ENCODE measurements around the gene IER5L.
"Not testable (repeated sequence)": the region's sequence is repeated elsewhere in the genome, so short reads cannot be mapped to it uniquely, and the experiment has no call there.

IER5L gene

DNA sequence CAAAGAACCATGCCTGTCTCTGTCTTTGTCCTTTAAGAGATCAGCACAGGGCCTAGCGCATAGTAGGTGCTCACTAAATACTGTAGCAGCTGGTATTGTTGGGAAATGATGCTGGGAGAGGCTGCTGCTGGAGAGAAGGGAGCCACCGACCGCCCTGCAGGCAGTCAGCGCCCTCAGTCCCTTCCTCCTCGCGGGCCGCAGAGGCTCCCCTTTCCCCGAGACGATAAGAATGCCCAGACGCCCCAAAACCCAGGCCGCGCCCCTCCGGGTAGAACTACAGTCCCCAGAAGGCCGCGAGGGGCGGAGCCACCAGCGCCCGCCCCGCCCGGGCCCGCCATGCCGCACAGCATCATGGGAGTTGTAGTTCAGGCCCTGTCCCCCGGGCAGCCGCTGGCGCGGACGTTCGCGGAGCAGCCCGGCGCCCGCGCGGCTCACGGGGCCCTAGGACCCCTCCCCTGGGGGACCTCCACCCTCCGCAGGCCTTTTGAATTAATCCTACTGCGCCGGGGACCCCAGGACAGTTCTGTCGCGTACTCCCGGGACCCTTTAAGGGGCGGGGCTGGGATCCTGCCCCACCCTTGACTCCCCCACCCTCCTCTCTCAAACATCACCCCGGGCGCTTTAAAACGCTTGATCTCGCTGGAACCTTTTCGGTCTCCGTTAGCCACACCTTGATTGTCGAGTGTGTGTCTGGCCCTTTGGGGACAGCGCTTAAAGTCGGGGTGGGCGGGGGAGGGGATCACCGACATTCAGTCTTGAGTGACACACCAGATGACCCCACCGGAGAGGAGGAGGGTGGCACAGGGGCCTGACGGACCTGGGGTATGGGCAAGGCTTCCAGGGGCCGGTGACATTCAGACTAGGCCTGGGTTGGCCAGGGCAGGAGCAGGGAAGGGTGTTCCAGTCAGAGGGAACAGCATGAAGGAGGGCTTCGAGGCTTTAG, 24.8 kb upstream of the IER5L start:
- peak; percentile 66 to 79 for DNase-seq (ENCODE audit: low read depth in 2 of 2)

DNA sequence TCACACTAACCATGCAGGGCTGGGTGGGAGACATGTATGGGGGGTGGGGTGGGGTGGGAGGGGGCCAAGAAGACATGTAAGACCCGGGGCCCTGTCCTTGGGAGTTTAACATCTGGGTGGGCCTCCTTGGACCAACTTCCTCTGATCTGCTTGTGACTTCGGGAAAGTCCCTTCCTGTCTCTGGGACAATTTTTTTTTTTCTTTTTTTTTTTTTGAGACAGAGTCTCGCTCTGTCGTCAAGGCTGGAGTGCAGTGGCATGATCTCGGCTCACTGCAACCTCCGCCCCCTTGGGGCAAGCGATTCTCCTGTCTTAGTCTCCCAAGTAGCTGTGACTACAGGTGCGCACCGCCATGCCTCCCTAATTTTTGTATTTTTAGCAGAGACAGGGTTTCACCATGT, 23.8 kb upstream of the IER5L start:
- no peak for DNase-seq (ENCODE audit: low read depth in 2 of 2)

DNA sequence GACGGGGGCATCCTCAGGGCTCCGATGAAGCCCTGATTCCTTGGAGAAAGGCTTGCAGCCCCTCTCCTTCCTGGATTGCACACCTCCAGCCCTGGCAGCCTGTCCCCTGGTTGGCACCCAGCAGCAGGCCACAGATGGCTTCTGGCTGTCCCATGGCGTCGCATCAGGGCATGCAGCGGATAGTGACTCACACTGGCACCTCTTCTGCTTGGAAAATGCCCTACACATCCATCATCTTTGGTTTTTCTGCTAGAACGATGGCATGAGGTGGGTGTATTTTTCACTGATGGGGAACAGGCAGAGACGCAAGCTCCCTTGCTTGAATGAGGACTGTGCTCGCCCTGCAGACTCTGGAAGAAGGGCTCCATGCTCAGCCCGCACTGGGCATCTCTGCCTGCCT, 23.2 kb upstream of the IER5L start:
- DNase-seq (ENCODE audit: low read depth in 2 of 2), result no peak

DNA sequence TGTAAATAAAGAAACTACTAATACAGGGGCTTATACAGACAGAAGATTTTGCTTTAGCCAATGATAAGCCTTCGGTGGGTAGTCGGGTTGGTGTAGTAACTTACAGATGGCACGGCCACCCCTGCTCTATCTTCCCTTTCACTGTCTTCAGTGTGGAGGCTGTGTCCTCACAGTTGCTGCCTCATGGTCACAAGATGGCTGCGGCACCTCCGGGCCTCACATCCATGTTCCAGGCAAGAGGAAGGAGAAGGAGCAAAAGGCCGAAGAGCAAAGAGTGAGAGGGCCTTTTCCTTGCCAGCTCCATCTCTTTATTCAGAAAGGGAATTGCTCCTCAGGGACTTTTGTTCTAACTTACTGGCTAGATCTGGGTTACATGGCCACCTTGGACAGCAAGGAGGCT, 22.2 kb upstream of the IER5L start:
- DNase-seq (ENCODE audit: low read depth in 2 of 2), result no peak

DNA sequence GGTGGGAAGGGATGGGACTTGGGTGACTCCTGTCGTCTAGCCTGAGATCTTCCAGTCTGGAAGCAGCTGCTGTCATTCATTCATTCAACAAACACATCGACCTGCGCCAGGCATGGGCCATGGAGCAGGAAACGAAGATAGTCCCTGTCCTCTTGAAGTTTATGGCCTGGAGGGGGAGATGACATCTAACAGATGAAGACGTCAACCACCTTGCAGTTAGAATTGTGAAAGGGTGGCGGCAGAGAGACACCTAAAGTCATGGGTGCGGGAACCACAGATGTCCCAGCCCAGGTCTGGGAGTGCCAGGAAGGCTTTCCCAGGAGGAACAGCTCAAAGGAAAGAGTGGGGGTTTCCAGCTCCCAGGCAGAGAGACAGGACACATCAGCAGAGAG, 21.0 kb upstream of the IER5L start:
- DNase-seq (ENCODE audit: low read depth in 2 of 2), result no peak

DNA sequence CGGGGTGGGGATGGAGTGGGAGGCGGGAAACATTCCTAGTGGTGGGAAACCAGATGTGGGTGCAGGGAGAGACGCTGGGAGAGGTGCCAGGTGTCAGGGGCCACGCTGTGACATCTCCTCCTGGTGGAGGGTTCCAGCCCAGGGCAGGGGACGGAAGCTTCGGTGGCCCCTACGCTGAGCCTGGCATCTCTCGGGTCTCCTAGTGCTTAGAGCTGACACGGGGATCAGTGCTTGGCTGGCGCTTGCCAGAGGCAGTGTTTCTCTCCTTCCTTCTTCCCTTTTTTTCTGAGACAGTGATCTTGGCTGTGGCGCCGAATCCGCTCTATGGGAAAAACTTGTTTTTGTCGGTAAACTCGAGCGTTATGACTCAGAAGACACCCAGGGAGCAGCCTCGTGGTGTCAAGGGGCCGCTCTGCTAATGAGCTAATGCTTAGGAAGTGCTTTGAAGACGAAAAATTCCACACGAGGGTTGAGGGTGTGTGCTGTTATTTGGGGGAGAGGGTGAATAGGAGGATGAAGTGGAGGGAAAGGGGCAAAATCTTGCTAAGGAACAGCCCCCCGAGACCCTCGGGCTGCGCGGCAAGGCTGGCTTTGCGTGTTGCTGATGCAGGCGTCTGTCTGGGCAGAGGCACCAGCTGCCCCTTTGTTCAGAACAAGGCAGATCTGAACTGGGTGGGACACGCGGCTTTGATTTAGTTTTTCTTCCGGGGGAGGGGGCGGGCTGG, 20.4 kb upstream of the IER5L start:
- DNase-seq (ENCODE audit: low read depth in 2 of 2), result no peak

DNA sequence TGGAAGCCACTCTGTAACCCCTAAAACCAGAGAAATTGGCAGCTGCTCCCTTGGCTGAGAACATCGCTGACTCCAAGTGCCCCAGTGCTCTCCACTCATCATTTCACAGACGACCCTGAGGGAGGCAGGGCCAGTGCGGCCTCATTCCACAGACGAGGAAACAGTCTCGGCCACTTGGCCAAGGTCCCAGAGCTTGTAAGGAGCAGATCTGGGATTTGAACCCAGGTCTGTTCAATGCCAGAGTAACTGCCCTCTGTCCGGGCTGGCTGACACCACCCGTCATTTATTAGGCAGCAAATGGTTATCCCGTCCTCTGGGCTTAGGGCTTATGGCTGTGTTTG, 19.9 kb upstream of the IER5L start:
- no peak for DNase-seq (ENCODE audit: low read depth in 2 of 2)

DNA sequence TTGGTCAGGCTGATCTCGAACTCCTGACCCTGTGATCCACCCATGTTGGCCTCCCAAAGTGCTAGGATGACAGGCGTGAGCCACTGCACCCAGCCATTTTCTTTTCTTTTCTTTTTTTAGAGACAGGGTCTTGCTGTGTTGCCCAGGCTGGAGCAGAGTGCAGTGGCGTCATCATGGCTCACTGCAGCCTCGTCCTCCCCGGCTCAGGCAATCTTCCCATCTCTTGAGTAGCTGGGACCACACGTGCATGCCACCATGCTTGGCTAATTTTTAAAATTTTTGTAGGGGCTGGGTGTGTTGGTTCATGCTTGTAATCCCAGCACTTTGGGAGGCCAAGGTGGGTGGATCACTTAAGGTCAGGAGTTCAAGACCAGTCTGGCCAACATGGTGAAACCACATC, 19.0 kb upstream of the IER5L start:
- DNase-seq (ENCODE audit: low read depth in 2 of 2), result not testable (repeated sequence)

DNA sequence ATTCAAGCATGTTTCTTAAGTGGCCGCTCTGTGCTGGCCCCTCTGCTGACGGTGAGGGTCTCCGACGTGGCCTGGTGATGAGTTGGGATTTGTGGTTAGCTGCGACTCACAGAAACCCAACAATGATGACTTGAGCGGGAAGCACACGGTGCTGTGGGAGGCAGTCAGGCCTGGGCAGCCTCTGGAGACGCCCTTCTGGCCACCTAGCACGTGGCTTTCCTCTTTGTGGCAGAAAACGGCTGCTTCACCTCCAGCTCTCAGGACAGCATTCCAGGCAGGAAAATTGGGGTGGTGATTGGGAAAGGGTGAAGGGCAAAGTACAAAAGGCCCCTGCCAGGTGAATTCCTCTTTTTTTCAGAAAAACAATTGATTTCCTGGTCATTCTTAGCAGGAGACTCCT, 17.5 kb upstream of the IER5L start:
- no peak for DNase-seq (ENCODE audit: low read depth in 2 of 2)

DNA sequence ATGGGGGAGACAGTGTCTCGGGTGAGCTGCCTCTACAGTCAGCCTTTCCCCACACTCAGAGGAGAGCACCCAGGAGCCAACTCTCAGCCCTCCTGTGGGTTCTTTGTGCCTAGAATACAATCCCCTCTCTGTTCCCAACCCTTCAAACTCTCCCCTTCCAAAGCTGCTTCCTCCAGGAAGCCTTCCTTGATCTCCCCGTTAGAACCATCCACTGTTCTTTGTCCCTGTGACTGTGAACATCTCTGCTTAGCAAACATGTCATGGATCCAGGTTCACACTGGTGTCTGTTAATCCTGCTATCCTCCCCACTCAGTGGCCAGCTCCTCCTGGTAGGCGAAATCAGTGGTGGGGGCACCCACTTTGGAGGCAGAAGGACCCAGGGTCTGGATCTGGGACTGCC, 16.2 kb upstream of the IER5L start:
- DNase-seq (ENCODE audit: low read depth in 2 of 2), result no peak

DNA sequence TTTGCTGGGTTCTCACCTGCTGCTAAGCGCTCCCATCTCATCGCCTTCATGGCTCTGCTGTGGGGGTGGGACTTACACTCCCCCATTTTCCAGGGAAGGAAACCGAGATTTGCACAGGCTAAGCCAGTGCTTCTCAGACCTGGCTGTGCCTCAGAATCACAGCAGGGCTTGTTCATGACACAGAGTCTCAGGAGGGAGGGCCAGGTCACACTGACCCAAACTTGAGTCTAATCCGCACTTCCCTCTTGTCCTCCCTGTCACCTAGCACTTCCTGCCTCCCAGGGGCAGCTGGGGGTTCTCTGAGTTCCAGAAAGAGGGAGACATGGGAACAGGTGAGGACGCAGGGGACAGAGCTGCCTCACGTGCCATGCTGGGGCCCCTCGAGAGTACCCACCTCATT, 15.6 kb upstream of the IER5L start:
- no peak for DNase-seq (ENCODE audit: low read depth in 2 of 2)

DNA sequence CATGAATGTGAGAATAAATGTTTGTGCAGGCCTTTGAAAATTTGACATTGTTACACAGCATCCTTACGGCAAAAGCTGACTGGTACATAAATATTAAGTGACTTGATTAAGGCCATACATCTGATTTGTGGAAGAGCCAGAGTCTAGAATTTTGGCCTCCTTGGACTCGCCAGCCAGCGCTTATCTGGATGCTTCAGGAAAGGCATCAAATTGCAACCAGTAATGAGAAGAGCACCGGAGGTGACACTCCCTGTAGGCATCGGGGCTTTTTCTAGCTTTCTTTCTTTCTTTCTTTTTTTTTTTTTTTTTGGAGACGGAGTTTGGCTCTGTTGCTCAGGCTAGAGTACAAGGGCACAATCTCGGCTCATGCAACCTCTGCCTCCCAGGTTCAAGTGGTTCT, 13.2 kb upstream of the IER5L start:
- DNase-seq (ENCODE audit: low read depth in 2 of 2), result no peak

DNA sequence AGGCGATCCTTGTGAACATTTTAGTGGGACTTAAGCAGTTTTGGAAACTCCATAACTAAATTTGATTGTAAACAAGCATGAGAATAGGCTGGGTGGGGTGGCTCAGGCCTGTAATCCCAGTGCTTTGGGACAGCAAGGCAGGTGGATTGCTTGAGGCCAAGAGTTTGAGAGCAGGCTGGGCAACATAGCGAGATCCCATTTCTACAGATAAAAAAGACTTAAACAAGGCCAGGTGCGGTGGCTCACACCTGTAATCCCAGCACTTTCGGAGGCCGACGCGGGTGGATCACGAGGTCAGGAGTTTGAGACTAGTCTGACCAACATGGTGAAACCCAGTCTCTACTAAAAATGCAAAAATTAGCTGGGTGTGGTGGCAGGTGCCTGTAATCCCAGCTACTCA, 11.9 kb upstream of the IER5L start:
- not testable (repeated sequence) for DNase-seq (ENCODE audit: low read depth in 2 of 2)

DNA sequence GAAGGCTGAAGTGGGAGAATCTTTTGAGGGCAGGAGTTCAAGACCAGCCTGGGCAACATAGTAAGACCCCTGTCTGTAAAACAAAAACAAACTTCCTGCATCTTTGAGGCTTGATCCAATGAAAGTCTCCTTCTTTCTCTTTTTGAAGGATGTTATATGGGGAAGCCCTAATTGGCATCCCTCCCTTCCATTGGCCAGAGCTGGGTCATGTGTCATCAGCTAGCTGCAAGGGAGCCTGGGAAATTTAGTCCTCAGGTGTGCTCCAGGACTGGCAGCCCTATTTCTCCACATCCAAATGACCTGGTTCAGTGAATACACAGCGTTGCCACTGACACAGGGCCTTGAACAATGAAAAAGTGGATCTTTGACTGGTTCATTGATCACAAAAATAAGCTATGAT, 9.0 kb upstream of the IER5L start:
- no peak for DNase-seq (ENCODE audit: low read depth in 2 of 2)

DNA sequence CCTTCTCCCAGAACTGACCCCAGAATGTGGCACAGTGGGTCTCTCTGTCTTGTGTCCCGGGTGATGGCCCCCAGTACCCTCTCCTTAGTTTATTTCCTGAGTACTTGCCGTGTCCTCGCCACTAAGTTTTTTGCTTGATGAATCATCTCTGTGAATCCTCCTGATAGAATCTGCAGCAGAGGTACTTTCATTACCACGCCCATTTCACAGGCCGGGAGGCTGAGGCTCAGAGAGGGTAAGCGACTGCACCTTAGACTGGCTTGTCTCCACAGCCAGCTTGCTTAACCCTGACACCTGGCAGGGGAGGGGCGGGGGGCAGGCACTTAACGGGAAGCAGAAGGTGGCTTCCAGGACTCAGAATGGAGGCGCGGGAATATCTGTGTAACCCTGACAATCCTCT, 7.9 kb upstream of the IER5L start:
- no peak for DNase-seq (ENCODE audit: low read depth in 2 of 2)

DNA sequence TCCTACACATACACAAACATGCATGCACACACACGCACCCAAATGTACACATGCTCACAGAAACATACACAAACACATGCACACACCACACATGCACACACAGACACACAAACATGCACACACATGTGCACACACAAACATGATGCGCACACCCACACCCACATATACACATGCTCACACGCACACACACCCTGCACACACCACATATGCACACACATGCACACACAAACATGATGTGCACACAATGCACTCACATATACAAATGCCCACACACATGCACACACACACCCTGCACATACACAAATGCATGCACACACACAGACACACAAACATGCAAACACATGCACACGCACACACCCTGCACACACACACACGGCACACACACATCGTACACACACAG, 7.3 kb upstream of the IER5L start:
- DNase-seq (ENCODE audit: low read depth in 2 of 2), result no peak

DNA sequence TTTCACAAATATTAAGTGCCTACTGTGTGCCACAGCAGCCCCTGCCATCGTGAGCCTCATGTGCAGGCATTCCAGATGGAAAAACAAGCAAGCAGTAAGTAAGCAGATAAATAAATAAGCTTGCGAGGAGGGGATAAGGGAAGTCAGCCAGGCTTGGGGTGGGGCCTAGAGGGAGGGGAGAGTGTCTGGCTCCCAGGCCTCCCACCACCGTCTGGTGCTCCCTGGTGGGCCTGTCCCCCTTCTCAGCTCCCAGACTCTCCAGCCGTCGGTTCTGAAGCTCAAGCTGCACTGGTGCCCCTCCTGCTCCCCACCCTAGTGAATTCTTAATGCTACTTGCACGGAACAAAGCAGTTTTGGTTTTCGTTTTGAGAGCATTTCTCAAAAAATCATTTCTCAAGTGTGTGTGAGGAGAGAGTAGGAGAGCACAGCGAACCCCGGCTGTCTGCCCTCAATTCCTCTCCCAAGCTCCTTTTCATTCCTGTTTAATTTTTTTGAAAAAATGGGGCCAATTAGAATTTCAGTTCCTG, 6.6 kb upstream of the IER5L start:
- no peak for DNase-seq (ENCODE audit: low read depth in 2 of 2)

DNA sequence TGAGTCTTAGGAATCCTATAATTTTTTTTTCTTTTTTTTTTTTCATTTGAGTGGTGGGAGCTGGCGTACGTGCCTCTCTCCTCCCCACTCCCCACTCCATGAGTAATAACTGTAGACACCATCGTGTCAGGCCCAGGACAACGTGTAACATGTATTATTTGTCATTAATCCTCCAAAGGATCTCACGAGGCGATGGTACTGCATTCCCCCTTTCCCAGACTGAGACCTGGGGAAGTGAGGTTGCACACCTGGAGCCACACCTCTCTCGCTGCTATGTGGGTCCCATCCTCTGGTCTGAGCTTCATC, 6.1 kb upstream of the IER5L start:
- DNase-seq (ENCODE audit: low read depth in 2 of 2), result no peak

DNA sequence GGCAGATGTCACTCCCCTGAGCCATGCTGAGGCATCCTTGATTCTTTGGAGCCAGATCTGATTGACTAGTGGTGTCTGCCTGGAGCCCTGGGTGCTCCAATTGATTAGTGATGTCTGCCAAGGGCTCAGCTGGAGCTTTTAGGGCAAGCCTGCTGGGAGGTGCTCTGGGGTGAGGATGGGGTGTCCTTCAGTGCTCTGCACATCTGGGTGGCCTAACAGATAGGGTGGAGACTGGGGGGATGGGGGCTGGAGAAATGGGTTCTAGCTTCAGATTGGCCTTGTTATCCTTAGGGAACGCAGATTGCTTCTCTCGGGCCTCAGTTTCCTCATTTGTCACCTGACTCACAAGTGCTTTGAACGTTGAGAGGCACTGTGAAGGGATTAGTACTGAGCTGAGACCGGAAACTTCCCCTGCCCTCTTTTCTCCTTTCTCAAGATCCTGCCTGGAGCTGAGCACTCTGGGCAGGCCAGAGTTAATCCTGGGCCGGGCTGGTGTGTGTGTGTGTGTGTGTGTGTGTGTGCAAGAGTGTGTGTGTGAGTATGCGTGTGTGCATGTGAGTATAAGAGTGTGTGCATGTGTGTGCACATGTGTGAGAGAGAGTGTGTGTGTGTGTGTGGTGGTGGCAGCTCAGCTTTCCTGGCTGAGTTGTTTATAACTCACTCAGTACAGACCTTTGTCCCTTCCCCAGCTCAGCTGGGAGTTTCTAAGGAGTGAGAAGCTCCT, 5.6 kb upstream of the IER5L start:
- DNase-seq (ENCODE audit: low read depth in 2 of 2), result no peak

DNA sequence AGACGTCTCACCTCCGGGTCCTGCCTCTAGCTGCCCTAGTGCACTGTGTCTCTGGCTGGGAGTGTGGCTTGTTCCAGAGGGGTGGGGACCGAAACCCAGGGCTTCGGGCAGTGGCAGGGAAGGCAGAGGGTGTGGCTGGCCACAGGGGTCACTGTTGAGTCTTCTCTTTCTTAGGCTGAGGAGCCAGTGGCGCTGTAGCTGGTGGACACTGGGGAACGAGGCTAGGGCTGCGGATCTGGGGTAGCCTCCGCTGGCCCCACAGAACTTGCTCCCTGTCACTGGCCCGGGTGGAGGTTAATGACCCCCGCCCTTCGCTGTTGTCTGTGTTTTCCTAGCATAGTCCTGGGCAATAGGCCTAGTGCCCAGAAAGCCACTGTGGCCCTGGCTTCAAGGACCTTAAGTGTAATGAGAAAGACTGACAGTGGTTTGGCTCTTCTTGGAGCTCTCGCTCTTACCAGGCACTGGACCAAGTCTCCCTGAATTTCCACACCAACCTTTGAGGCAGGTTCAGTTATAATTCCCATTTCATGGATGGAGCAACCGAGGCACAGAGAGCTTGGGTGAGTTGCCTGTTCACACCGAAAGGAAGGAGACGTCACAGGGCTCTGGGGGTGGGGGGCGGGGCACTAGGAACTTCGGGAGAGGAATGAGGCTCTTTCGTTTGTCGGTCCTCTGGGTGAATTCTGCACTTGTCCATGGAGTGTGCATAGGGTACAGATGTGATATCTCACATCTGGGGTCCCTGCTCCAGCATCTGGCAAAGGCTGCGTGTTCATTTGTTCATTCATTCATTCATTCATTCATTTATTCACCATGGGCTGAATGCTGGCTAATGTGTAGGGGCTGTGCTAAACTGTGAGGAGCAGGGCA, 4.8 kb upstream of the IER5L start:
- no peak for DNase-seq (ENCODE audit: low read depth in 2 of 2)

DNA sequence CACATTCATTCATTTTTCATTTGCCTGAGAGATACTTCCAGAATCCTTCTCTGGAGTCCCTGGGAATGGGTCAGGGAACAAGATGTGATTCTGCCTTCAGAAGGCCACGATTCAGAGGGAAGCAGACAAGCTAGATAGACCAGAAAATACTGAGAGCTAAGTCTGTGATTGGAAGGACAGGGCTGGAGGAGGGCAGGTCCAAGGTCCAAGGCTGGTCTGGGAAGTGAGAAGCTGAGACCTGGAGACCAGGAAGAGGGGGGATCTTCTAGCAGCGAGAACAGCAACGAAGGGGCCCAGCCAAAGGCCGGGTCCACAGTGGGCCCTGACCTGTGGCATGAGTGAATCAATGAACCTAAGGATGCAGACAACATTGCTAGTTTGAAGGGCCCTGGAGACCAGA, 4.1 kb upstream of the IER5L start:
- DNase-seq (ENCODE audit: low read depth in 2 of 2), result no peak

DNA sequence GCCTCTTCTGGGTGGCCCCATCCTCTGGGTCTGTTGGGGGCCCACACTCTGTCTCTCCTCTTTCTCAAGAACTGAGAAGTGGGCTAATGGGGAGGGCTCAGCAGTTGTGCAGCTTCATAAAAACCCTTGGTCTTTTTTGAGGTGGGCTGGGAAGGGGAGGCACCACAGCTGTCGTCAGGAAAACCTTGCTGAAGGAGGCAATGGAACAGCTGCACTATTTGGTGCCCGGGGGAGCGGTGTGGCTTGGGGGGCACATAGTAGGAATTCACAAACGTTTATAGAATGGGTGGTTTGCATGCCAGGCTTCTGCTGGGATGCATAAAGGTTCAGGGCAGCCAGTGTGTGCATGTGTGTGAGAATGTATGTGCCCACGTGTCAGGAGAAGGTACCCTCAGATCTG, 3.2 kb upstream of the IER5L start:
- no peak for DNase-seq (ENCODE audit: low read depth in 2 of 2)

Measured in stimulated activated CD8-positive, alpha-beta memory T cell treated with anti-CD3 and anti-CD28 coated beads, Interleukin-7, amount 100 ng/mL, for 4 hours (primary cell).